Measurements from ENCODE around the gene MRM2.

DNA sequence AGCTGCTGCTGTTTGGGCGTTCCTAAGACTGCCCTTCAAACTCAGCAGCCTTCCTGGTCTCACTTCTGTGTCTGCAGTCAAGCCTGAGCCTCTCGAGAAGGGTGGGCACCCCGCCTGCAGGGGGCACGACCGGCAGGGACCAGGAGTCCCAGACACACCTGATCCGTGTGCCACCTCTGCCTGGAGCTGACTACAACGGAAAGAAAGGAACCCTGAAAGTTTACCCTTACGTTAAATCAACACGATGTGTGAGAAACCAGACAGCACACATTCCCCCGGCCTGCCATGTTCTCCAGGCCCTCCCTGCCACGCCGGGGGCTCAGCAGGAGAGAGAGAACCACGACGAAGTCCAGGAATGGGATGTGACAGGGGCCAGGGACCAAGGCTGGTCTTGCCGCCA, 14.3 kb downstream of the MRM2 start:
- no peak for TF ChIP-seq TCF7L2 (IDR thresholded peaks at IDR 0.05; ENCODE audit: low read depth, low read length)
- TF ChIP-seq CTCF (IDR thresholded peaks at IDR 0.05): no peak
- no peak for TF ChIP-seq SIN3A (IDR thresholded peaks at IDR 0.05; ENCODE audit: borderline replicate concordance, insufficient read depth, low read depth, low read length)
- no peak for TF ChIP-seq REST (IDR thresholded peaks at IDR 0.05; ENCODE audit: insufficient read depth in 1 of 2, low read depth in 2 of 2, low read length in 1 of 2)
- TF ChIP-seq POLR2AphosphoS5 (IDR thresholded peaks at IDR 0.05; ENCODE audit: low read depth, low read length): no peak
